OCI-LY3 (cell line): Measurements from ENCODE around the gene TRIM2.

Source experiments
- CTCF ChIP-seq: fragments of 200-600, 300-600 bp; sonication (generic); IDR thresholded peaks from 2 replicates; pipeline ENCODE4 v1.5.1; 2014; ENCODE audit warnings: antibody characterized with exemption, low read length, low read depth
- EZH2phosphoT487 ChIP-seq: fragments of 200-600 bp; shearing (Covaris generic); IDR thresholded peaks from 2 replicates; pipeline ENCODE4 v1.6.1; 2018; ENCODE audit warnings: antibody characterized with exemption, mixed run types, low read depth

GRCh38 chr4:153374442-153374841 is 170.2 kb downstream of the TRIM2 start:
- no peak for TF ChIP-seq CTCF
- TF ChIP-seq EZH2phosphoT487: no peak
